Measurements from ENCODE around the gene PEX11A. TPM values are rescaled to one million over a fixed set of nuclear protein-coding genes. Genes with fewer than 3 reads are reported as not detected.

Gene PEX11A
- total RNA-seq, 1 donor, result 4.0 TPM

DNA sequence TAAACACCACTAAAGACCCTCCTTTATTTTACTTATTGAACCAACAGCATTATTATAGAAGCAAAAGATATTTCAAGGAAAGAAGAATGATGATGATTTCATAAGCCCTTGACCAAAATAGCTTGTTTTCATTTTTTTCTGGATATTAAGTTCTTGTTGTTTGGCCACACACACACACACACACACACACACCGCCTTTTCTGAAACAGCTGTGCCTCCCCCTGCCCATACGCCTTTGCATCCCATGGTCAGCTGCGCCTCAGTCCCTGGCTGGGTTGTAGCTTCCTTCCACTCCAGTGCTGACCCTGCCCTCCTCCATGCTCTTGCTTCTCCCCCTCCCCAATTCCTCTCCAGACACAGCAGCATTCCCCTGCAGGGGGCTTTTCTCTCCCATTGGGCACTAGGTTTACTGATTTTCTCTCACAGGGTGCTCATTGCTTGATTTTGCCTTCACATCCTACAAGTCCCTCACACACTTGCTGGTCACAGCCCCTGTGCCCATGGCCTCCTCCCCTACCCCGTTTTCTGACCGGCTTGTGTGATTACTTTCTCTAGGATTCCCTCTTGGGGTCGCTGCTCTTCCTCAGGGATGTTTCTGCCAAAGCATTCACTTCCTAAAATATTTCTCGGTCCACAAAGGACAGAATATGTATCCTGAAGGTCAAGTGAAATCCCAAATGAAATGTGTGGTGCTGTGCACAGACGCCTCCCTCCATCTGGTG lies 42.1 kb upstream of the PEX11A start:
- H3K4me2 ChIP-seq (ENCODE audit: insufficient read depth, low read length), result no peak overlapping the region
- H3K27me3 ChIP-seq (ENCODE audit: insufficient read depth, low read length), result peaks cover 38% of the 10 kb centered on the region
- H3K4me3 ChIP-seq (ENCODE audit: insufficient read depth, low read length), result no peak overlapping the region
- DNase-seq (ENCODE audit: insufficient read length, low spot score, missing footprints), result no peak
- TF ChIP-seq, protein P1, sequence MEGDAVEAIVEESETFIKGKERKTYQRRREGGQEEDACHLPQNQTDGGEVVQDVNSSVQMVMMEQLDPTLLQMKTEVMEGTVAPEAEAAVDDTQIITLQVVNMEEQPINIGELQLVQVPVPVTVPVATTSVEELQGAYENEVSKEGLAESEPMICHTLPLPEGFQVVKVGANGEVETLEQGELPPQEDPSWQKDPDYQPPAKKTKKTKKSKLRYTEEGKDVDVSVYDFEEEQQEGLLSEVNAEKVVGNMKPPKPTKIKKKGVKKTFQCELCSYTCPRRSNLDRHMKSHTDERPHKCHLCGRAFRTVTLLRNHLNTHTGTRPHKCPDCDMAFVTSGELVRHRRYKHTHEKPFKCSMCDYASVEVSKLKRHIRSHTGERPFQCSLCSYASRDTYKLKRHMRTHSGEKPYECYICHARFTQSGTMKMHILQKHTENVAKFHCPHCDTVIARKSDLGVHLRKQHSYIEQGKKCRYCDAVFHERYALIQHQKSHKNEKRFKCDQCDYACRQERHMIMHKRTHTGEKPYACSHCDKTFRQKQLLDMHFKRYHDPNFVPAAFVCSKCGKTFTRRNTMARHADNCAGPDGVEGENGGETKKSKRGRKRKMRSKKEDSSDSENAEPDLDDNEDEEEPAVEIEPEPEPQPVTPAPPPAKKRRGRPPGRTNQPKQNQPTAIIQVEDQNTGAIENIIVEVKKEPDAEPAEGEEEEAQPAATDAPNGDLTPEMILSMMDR (IDR thresholded peaks at IDR 0.05; ENCODE audit: extremely low read depth, low read depth, low read length), result no peak
- H3K27ac ChIP-seq (ENCODE audit: low read depth, low read length), result no peak overlapping the region
- H3K36me3 ChIP-seq (ENCODE audit: insufficient read depth, low read length), result no peaks in the 10 kb centered on the region
- no peaks in the 10 kb centered on the region for H4K20me1 ChIP-seq (ENCODE audit: insufficient read depth, low read length)
- no peaks in the 10 kb centered on the region for H3K79me2 ChIP-seq (ENCODE audit: insufficient read depth, low read length)
- H2AFZ ChIP-seq (ENCODE audit: low read length), result no peak overlapping the region
- no peaks in the 10 kb centered on the region for H3K4me1 ChIP-seq (ENCODE audit: insufficient read depth, low read length)
- no peaks in the 10 kb centered on the region for H3K9me3 ChIP-seq (ENCODE audit: low read depth, low read length)

- no peak for DNase-seq (ENCODE audit: insufficient read length, low spot score, missing footprints)
- H3K9me3 ChIP-seq (ENCODE audit: low read depth, low read length), result no peaks in the 10 kb centered on the region
- H3K4me1 ChIP-seq (ENCODE audit: insufficient read depth, low read length), result no peaks in the 10 kb centered on the region
- no peaks in the 10 kb centered on the region for H3K36me3 ChIP-seq (ENCODE audit: insufficient read depth, low read length)
- no peak overlapping the region for H2AFZ ChIP-seq (ENCODE audit: low read length)
- no peak overlapping the region for H3K27ac ChIP-seq (ENCODE audit: low read depth, low read length)
- H3K79me2 ChIP-seq (ENCODE audit: insufficient read depth, low read length), result no peaks in the 10 kb centered on the region
- TF ChIP-seq, protein P1 (IDR thresholded peaks at IDR 0.05; ENCODE audit: extremely low read depth, low read depth, low read length), result no peak
- H3K4me3 ChIP-seq (ENCODE audit: insufficient read depth, low read length), result no peak overlapping the region
- no peaks in the 10 kb centered on the region for H4K20me1 ChIP-seq (ENCODE audit: insufficient read depth, low read length)
- no peak overlapping the region for H3K4me2 ChIP-seq (ENCODE audit: insufficient read depth, low read length)
- H3K27me3 ChIP-seq (ENCODE audit: insufficient read depth, low read length), result peaks cover 39% of the 10 kb centered on the region
Observed at GRCh38 chr15:89731275-89731674, 40.7 kb upstream of the PEX11A start.

GRCh38 chr15:89728254-89728653 lies 37.7 kb upstream of the PEX11A start:
- H3K9me3 ChIP-seq (ENCODE audit: low read depth, low read length), result peaks cover 5% of the 10 kb centered on the region
- H4K20me1 ChIP-seq (ENCODE audit: insufficient read depth, low read length), result no peaks in the 10 kb centered on the region
- no peak overlapping the region for H2AFZ ChIP-seq (ENCODE audit: low read length)
- no peaks in the 10 kb centered on the region for H3K4me1 ChIP-seq (ENCODE audit: insufficient read depth, low read length)
- peaks cover 13% of the 10 kb centered on the region for H3K27me3 ChIP-seq (ENCODE audit: insufficient read depth, low read length)
- TF ChIP-seq, protein P1 (IDR thresholded peaks at IDR 0.05; ENCODE audit: extremely low read depth, low read depth, low read length), result no peak
- no peaks in the 10 kb centered on the region for H3K36me3 ChIP-seq (ENCODE audit: insufficient read depth, low read length)
- no peaks in the 10 kb centered on the region for H3K79me2 ChIP-seq (ENCODE audit: insufficient read depth, low read length)
- no peak for DNase-seq (ENCODE audit: insufficient read length, low spot score, missing footprints)
- no peak overlapping the region for H3K4me3 ChIP-seq (ENCODE audit: insufficient read depth, low read length)
- no peak overlapping the region for H3K27ac ChIP-seq (ENCODE audit: low read depth, low read length)
- H3K4me2 ChIP-seq (ENCODE audit: insufficient read depth, low read length), result no peak overlapping the region

- Histone ChIP-seq H3K79me2 (ENCODE audit: insufficient read depth, low read length) (no peaks in the 10 kb centered on the region), H2AFZ (ENCODE audit: low read length) (no peak overlapping the region), H3K27me3 (ENCODE audit: insufficient read depth, low read length) (peaks cover 14% of the 10 kb centered on the region), H3K36me3 (ENCODE audit: insufficient read depth, low read length) (no peaks in the 10 kb centered on the region), H4K20me1 (ENCODE audit: insufficient read depth, low read length) (no peaks in the 10 kb centered on the region), H3K4me1 (ENCODE audit: insufficient read depth, low read length) (no peaks in the 10 kb centered on the region), H3K27ac (ENCODE audit: low read depth, low read length) (no peak overlapping the region), H3K9me3 (ENCODE audit: low read depth, low read length) (peaks cover 5% of the 10 kb centered on the region), H3K4me2 (ENCODE audit: insufficient read depth, low read length) (no peak overlapping the region), H3K4me3 (ENCODE audit: insufficient read depth, low read length) (no peak overlapping the region)
- no peak for DNase-seq (ENCODE audit: insufficient read length, low spot score, missing footprints)
- TF ChIP-seq, protein P1 (IDR thresholded peaks at IDR 0.05; ENCODE audit: extremely low read depth, low read depth, low read length), result no peak
Observed at GRCh38 chr15:89725064-89725463, 34.5 kb upstream of the PEX11A start.
